ENCODE results near the gene TNNC1.

The TNNC1 gene

GRCh38 chr3:52453496-52454249, at the start of gene TNNC1:
TSS of gene TNNC1 (minus strand) at chr3:52454041. CDS start at chr3:52454015, 26 bp downstream.
- no peak for DNase-seq

GRCh38 chr3:52502808-52503350, 49.0 kb upstream of the TNNC1 start:
- DNase-seq: no peak

GRCh38 chr3:52502001-52502400, 48.2 kb upstream of the TNNC1 start:
- DNase-seq: no peak

GRCh38 chr3:52501046-52501445, 47.2 kb upstream of the TNNC1 start:
- no peak for DNase-seq

- DNase-seq: no peak
Measured at GRCh38 chr3:52498137-52499054, 44.6 kb upstream of the TNNC1 start.

GRCh38 chr3:52495777-52496602, 42.1 kb upstream of the TNNC1 start:
- DNase-seq: no peak

- no peak for DNase-seq
Measured at GRCh38 chr3:52494886-52495495, 41.1 kb upstream of the TNNC1 start, which contains the start of gene STAB1. TSS of gene STAB1 (plus strand) at chr3:52495338. CDS start at chr3:52495414, 76 bp downstream.

GRCh38 chr3:52494445-52494844, 40.6 kb upstream of the TNNC1 start:
- no peak for DNase-seq

GRCh38 chr3:52493232-52494017, 39.6 kb upstream of the TNNC1 start:
- no peak for DNase-seq

GRCh38 chr3:52492059-52492458, 38.2 kb upstream of the TNNC1 start:
- DNase-seq: no peak

- no peak for DNase-seq
Measured at GRCh38 chr3:52490939-52491526, 37.2 kb upstream of the TNNC1 start.

- no peak for DNase-seq
Measured at GRCh38 chr3:52490035-52490938, 36.4 kb upstream of the TNNC1 start.

GRCh38 chr3:52489453-52489852, 35.6 kb upstream of the TNNC1 start:
- DNase-seq: no peak

- no peak for DNase-seq
Measured at GRCh38 chr3:52488746-52489145, 34.9 kb upstream of the TNNC1 start.

- no peak for DNase-seq
Measured at GRCh38 chr3:52487788-52488691, 34.2 kb upstream of the TNNC1 start.

GRCh38 chr3:52487050-52487787, 33.4 kb upstream of the TNNC1 start:
- DNase-seq: no peak

- no peak for DNase-seq
Measured at GRCh38 chr3:52484680-52485461, 31.0 kb upstream of the TNNC1 start.
